GM12865 (cell line): ENCODE results near the gene RTF2.
A peak's percentile ranks its signal among the peaks of the same experiment; 100 is the strongest.
"Not testable (repeated sequence)": the region's sequence is repeated elsewhere in the genome, so short reads cannot be mapped to it uniquely, and the experiment has no call there.

Source experiments
- DNase-seq: peaks from one replicate; pipeline ENCODE4 v3.0.0; 2010; ENCODE audit warnings: low read depth
- H3K4me3 ChIP-seq: 2 replicates; pipeline ENCODE4 v1.5.1; 2011; ENCODE audit warnings: mild to moderate bottlenecking, low read depth, low read length, control low read depth
- CTCF ChIP-seq: IDR thresholded peaks from 2 replicates; pipeline ENCODE4 v1.5.1; 2011; ENCODE audit warnings: low read length, control low read depth, low read depth, inconsistent platforms; ENCODE audit not compliant: insufficient read depth; ENCODE audit errors: missing control alignments

RTF2 gene

GRCh38 chr20:56540415-56540814, 72.0 kb downstream of the RTF2 start:
- no peak overlapping the region for H3K4me3 ChIP-seq
- TF ChIP-seq CTCF, result no peak
- DNase-seq, result no peak

- TF ChIP-seq CTCF, result no peak
- no peak for DNase-seq
- no peak overlapping the region for H3K4me3 ChIP-seq
Observed at GRCh38 chr20:56542489-56543030, 74.1 kb downstream of the RTF2 start.

GRCh38 chr20:56551571-56551970, 83.1 kb downstream of the RTF2 start:
- TF ChIP-seq CTCF, result no peak
- no peak overlapping the region for H3K4me3 ChIP-seq
- no peak for DNase-seq

- DNase-seq, result peak; percentile 16
- TF ChIP-seq CTCF, result no peak
- no peak overlapping the region for H3K4me3 ChIP-seq
Observed at GRCh38 chr20:56552911-56553629, 84.6 kb downstream of the RTF2 start.

- peak; percentile 80 for DNase-seq
- no peak overlapping the region for H3K4me3 ChIP-seq
- no peak for TF ChIP-seq CTCF
Observed at GRCh38 chr20:56554869-56555268, 86.4 kb downstream of the RTF2 start.

GRCh38 chr20:56558968-56559367, 90.5 kb downstream of the RTF2 start:
- no peak for TF ChIP-seq CTCF
- H3K4me3 ChIP-seq, result no peak overlapping the region
- DNase-seq, result no peak

- not testable (repeated sequence) for DNase-seq, H3K4me3 ChIP-seq
Observed at GRCh38 chr20:56564526-56564925, 96.1 kb downstream of the RTF2 start.
